Measurements from ENCODE around the gene ABCC1. TPM values are rescaled to one million over a fixed set of nuclear protein-coding genes. Genes with fewer than 3 reads are reported as not detected.

Gene ABCC1
- polyA plus RNA-seq, 6 donors from 2014 or later: 2.9 to 9.0 (median 5.3) TPM

- Mint-ChIP-seq H3K4me3 (peak overlapping the region in 1 of 8 donors; percentile 26), H3K36me3 (peaks cover 12 to 27% of the 10 kb centered on the region in 2 donors), H3K4me1 (peaks cover 12 to 24% (median 14%) of the 10 kb centered on the region in 3 donors), H3K9me3 (peaks cover 0 to 2% (median 0%) of the 10 kb centered on the region in 7 donors), H3K27ac (peak overlapping the region in 1 of 6 donors; percentile 50), H3K27me3 (no peaks in the 10 kb centered on the region)
- no peak for DNase-seq
- peak in 1 of 2 donors; percentile 23 for ATAC-seq (ENCODE audit: low read depth in 2 of 2)
Measured at GRCh38 chr16:16062023-16062937, 112.9 kb downstream of the ABCC1 start.

- Mint-ChIP-seq H3K4me3 (no peak overlapping the region), H3K36me3 (peaks cover 12 to 20% of the 10 kb centered on the region in 2 donors)
Measured at GRCh38 chr16:16063683-16064082, 114.3 kb downstream of the ABCC1 start.

GRCh38 chr16:16064874-16065384, 115.5 kb downstream of the ABCC1 start:
- H3K4me3 Mint-ChIP-seq: no peak overlapping the region
- peaks cover 16 to 20% of the 10 kb centered on the region in 2 donors for H3K36me3 Mint-ChIP-seq
- ATAC-seq (ENCODE audit: low read depth in 2 of 2): no peak
- peaks cover 0 to 2% (median 0%) of the 10 kb centered on the region in 7 donors for H3K9me3 Mint-ChIP-seq
- peaks cover 12 to 24% (median 14%) of the 10 kb centered on the region in 3 donors for H3K4me1 Mint-ChIP-seq
- no peaks in the 10 kb centered on the region for H3K27me3 Mint-ChIP-seq
- H3K27ac Mint-ChIP-seq: peak overlapping the region in 1 of 6 donors; percentile 57
- DNase-seq: no peak

More at GRCh38 chr16:16063683-16064082, 114.3 kb downstream of the ABCC1 start:
- DNase-seq (no peak), ATAC-seq (ENCODE audit: low read depth in 2 of 2) (no peak)
- Mint-ChIP-seq H3K4me1 (peaks cover 12 to 24% (median 14%) of the 10 kb centered on the region in 3 donors), H3K27ac (peak overlapping the region in 1 of 6 donors; percentile 73), H3K27me3 (no peaks in the 10 kb centered on the region), H3K9me3 (peaks cover 0 to 2% (median 0%) of the 10 kb centered on the region in 7 donors)

GRCh38 chr16:16067127-16067526, 117.7 kb downstream of the ABCC1 start:
- Mint-ChIP-seq H3K4me1 (peaks cover 4 to 9% (median 4%) of the 10 kb centered on the region in 3 donors), H3K4me3 (no peak overlapping the region), H3K27me3 (no peaks in the 10 kb centered on the region), H3K9me3 (peaks cover 0 to 2% (median 0%) of the 10 kb centered on the region in 7 donors), H3K27ac (no peak overlapping the region), H3K36me3 (peaks cover 19 to 20% of the 10 kb centered on the region in 2 donors)
- ATAC-seq (ENCODE audit: low read depth in 2 of 2) (no peak), DNase-seq (no peak)

- peaks cover 11 to 16% of the 10 kb centered on the region in 2 donors for H3K36me3 Mint-ChIP-seq
- no peak for DNase-seq
Measured at GRCh38 chr16:16071631-16072244, 122.3 kb downstream of the ABCC1 start.

GRCh38 chr16:16073001-16073545, 123.7 kb downstream of the ABCC1 start:
- Mint-ChIP-seq H3K4me3 (no peak overlapping the region), H3K36me3 (peaks cover 17 to 20% of the 10 kb centered on the region in 2 donors), H3K27ac (peak overlapping the region in 2 of 6 donors; percentile 37 to 70), H3K27me3 (no peaks in the 10 kb centered on the region), H3K4me1 (peaks cover 11 to 14% (median 14%) of the 10 kb centered on the region in 3 donors), H3K9me3 (no peaks in the 10 kb centered on the region)
- ATAC-seq (ENCODE audit: low read depth in 2 of 2) (no peak), DNase-seq (no peak)

More at GRCh38 chr16:16071631-16072244, 122.3 kb downstream of the ABCC1 start:
- no peak for ATAC-seq (ENCODE audit: low read depth in 2 of 2)
- H3K27me3 Mint-ChIP-seq: no peaks in the 10 kb centered on the region
- no peak overlapping the region for H3K4me3 Mint-ChIP-seq
- H3K27ac Mint-ChIP-seq: peak overlapping the region in 1 of 6 donors; percentile 18
- peaks cover 11 to 14% (median 14%) of the 10 kb centered on the region in 3 donors for H3K4me1 Mint-ChIP-seq
- no peaks in the 10 kb centered on the region for H3K9me3 Mint-ChIP-seq

GRCh38 chr16:16073891-16074881, 124.8 kb downstream of the ABCC1 start:
- peak overlapping the region in 5 of 8 donors; percentile 1 to 42 (median 24) for H3K4me3 Mint-ChIP-seq
- DNase-seq: no peak
- peak overlapping the region in 5 of 6 donors; percentile 47 to 94 (median 70) for H3K27ac Mint-ChIP-seq
- peaks cover 23 to 26% of the 10 kb centered on the region in 2 donors for H3K36me3 Mint-ChIP-seq
- H3K9me3 Mint-ChIP-seq: no peaks in the 10 kb centered on the region
- H3K4me1 Mint-ChIP-seq: peaks cover 14 to 15% (median 14%) of the 10 kb centered on the region in 3 donors
- no peaks in the 10 kb centered on the region for H3K27me3 Mint-ChIP-seq
- ATAC-seq (ENCODE audit: low read depth in 2 of 2): no peak

GRCh38 chr16:16075488-16076422, 126.3 kb downstream of the ABCC1 start:
- no peaks in the 10 kb centered on the region for H3K9me3 Mint-ChIP-seq
- ATAC-seq (ENCODE audit: low read depth in 2 of 2) (no peak), DNase-seq (no peak)
- peak overlapping the region in 3 of 8 donors; percentile 45 to 68 (median 49) for H3K4me3 Mint-ChIP-seq
- peaks cover 12 to 14% (median 14%) of the 10 kb centered on the region in 3 donors for H3K4me1 Mint-ChIP-seq
- no peaks in the 10 kb centered on the region for H3K27me3 Mint-ChIP-seq
- peak overlapping the region in 4 of 6 donors; percentile 44 to 85 (median 68) for H3K27ac Mint-ChIP-seq
- H3K36me3 Mint-ChIP-seq: peaks cover 21 to 28% of the 10 kb centered on the region in 2 donors

- peaks cover 19 to 25% of the 10 kb centered on the region in 2 donors for H3K36me3 Mint-ChIP-seq
- DNase-seq (no peak), ATAC-seq (ENCODE audit: low read depth in 2 of 2) (no peak)
- H3K4me1 Mint-ChIP-seq: peaks cover 11 to 14% (median 14%) of the 10 kb centered on the region in 3 donors
- no peaks in the 10 kb centered on the region for H3K27me3 Mint-ChIP-seq
- H3K4me3 Mint-ChIP-seq: no peak overlapping the region
- H3K9me3 Mint-ChIP-seq: no peaks in the 10 kb centered on the region
- H3K27ac Mint-ChIP-seq: peak overlapping the region in 3 of 6 donors; percentile 9 to 84 (median 33)
Measured at GRCh38 chr16:16076423-16076813, 127.0 kb downstream of the ABCC1 start.

GRCh38 chr16:16080465-16081065, 131.1 kb downstream of the ABCC1 start:
- Mint-ChIP-seq H3K27ac (no peak overlapping the region), H3K9me3 (peaks cover 0 to 3% (median 0%) of the 10 kb centered on the region in 7 donors), H3K27me3 (no peaks in the 10 kb centered on the region), H3K4me1 (peaks cover 0 to 5% (median under 1%) of the 10 kb centered on the region in 3 donors), H3K4me3 (no peak overlapping the region), H3K36me3 (peaks cover 34 to 35% of the 10 kb centered on the region in 2 donors)
- ATAC-seq (ENCODE audit: low read depth in 2 of 2) (no peak), DNase-seq (no peak)

- DNase-seq (no peak), ATAC-seq (ENCODE audit: low read depth in 2 of 2) (no peak)
- H3K4me1 Mint-ChIP-seq: peaks cover 0 to 4% (median 0%) of the 10 kb centered on the region in 3 donors
- no peaks in the 10 kb centered on the region for H3K27me3 Mint-ChIP-seq
- peaks cover 0 to 3% (median 0%) of the 10 kb centered on the region in 7 donors for H3K9me3 Mint-ChIP-seq
- H3K4me3 Mint-ChIP-seq: no peak overlapping the region
- H3K36me3 Mint-ChIP-seq: peaks cover 35 to 38% of the 10 kb centered on the region in 2 donors
- H3K27ac Mint-ChIP-seq: no peak overlapping the region
Measured at GRCh38 chr16:16081141-16081540, 131.7 kb downstream of the ABCC1 start.
